BJ (cell line): ENCODE results near the gene UAP1. TPM values are rescaled to one million over a fixed set of nuclear protein-coding genes. Genes with fewer than 3 reads are reported as not detected.
A peak's percentile ranks its signal among the peaks of the same experiment; 100 is the strongest.

Source experiments
- CTCF ChIA-PET: fragments of 350-600 bp; formaldehyde crosslinking; extraction: SDS; loops from one replicate; lab custom pipeline; 2021; ENCODE audit warnings: antibody characterized with exemption, inconsistent platforms; lab: Yijun Ruan, JAX
- POLR2A ChIA-PET: fragments of 300-600 bp; sonication (Branson Sonifier 250); formaldehyde crosslinking; extraction: SDS; loops from one replicate; lab custom pipeline; 2021; ENCODE audit warnings: antibody characterized with exemption; lab: Charles Lee
- DNase-seq: peaks from one replicate; pipeline ENCODE4 v3.0.0-alpha.2; 2011; ENCODE audit warnings: low read depth
- H3K27me3 ChIP-seq: 2 replicates; pipeline ENCODE4 v1.6.0; 2011; ENCODE audit warnings: low read length; ENCODE audit not compliant: control insufficient read depth, insufficient read depth
- H3K36me3 ChIP-seq: 2 replicates; pipeline ENCODE4 v1.5.1; 2011; ENCODE audit warnings: low read length; ENCODE audit not compliant: control insufficient read depth, insufficient read depth
- H3K4me3 ChIP-seq: 2 replicates; pipeline ENCODE4 v1.5.1; 2011; ENCODE audit warnings: low read depth, mild to moderate bottlenecking, control low read depth, low read length
- polyA plus RNA-seq: library from polyadenylated mRNA; depleted of rRNA; stranded (reverse); fragments of >200 nt; gene quantifications from 2 replicates; pipeline ENCODE4 v1.2.3, GENCODE V29; 2011
- TF ChIP-seq, protein P1 (sequence below): IDR thresholded peaks from 2 replicates; pipeline ENCODE4 v1.5.1; 2011; ENCODE audit warnings: low read depth, mild to moderate bottlenecking, control low read depth, inconsistent platforms, low read length, moderate library complexity; ENCODE audit not compliant: insufficient read depth

UAP1 gene
- polyA plus RNA-seq, 1 experiment, result 33.6 TPM

GRCh38 chr1:162536511-162536910, 25.0 kb upstream of the UAP1 start:
- TF ChIP-seq, protein P1, sequence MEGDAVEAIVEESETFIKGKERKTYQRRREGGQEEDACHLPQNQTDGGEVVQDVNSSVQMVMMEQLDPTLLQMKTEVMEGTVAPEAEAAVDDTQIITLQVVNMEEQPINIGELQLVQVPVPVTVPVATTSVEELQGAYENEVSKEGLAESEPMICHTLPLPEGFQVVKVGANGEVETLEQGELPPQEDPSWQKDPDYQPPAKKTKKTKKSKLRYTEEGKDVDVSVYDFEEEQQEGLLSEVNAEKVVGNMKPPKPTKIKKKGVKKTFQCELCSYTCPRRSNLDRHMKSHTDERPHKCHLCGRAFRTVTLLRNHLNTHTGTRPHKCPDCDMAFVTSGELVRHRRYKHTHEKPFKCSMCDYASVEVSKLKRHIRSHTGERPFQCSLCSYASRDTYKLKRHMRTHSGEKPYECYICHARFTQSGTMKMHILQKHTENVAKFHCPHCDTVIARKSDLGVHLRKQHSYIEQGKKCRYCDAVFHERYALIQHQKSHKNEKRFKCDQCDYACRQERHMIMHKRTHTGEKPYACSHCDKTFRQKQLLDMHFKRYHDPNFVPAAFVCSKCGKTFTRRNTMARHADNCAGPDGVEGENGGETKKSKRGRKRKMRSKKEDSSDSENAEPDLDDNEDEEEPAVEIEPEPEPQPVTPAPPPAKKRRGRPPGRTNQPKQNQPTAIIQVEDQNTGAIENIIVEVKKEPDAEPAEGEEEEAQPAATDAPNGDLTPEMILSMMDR, result no peak
- H3K4me3 ChIP-seq, result no peak overlapping the region
- ChIA-PET POLR2A (interaction anchor here (0.6 kb wide), 1 partner anchor 25 kb away, joined by 3 read pairs; the partner anchor contains the start of gene UAP1), CTCF (interaction anchor here (1.2 kb wide), 1 partner anchor 10 kb away, joined by 4 read pairs; no protein-coding TSS in a partner anchor)
- peak; percentile 22 for DNase-seq
- no peaks in the 10 kb centered on the region for H3K36me3 ChIP-seq
- H3K27me3 ChIP-seq, result no peaks in the 10 kb centered on the region

- ChIA-PET POLR2A (no interaction called here), CTCF (interaction anchor here (0.6 kb wide), 1 partner anchor 807 kb away, joined by 4 read pairs; no protein-coding TSS in a partner anchor)
- H3K27me3 ChIP-seq, result no peaks in the 10 kb centered on the region
- TF ChIP-seq, protein P1, result no peak
- H3K4me3 ChIP-seq, result no peak overlapping the region
- no peaks in the 10 kb centered on the region for H3K36me3 ChIP-seq
- DNase-seq, result no peak
Observed at GRCh38 chr1:162537216-162537615, 24.3 kb upstream of the UAP1 start.

GRCh38 chr1:162538815-162539431, 22.6 kb upstream of the UAP1 start:
- Histone ChIP-seq H3K36me3 (no peaks in the 10 kb centered on the region), H3K4me3 (no peak overlapping the region), H3K27me3 (no peaks in the 10 kb centered on the region)
- TF ChIP-seq, protein P1, result no peak
- ChIA-PET CTCF (no interaction called here), POLR2A (no interaction called here)
- peak; percentile 91 for DNase-seq

DNA sequence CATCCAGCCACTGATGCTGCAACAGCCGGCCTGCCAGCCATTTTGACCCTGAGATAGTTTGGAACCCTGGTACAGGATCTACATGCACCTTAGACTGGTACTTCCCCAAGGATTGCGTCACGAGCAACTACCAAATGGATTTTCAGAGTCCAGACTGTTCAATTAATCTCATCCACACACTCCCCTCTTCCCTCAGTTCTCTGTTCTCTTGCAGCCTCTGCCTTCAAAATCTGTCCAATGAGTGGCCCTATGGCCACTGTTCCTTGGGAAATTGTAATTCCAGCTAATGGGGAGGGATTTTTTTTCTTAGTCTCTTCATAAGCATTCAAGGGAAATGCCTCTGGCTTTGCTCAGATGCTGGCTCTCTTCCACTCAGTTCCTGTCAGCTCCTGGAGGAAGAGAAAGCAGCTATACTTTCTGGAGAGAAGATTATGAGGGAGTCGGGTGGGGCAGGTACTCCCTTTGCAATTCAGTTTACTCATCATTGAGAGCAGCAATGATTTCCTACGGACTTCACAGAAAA, 19.8 kb upstream of the UAP1 start:
- peak; percentile 97 for DNase-seq
- H3K27me3 ChIP-seq, result no peaks in the 10 kb centered on the region
- no peaks in the 10 kb centered on the region for H3K36me3 ChIP-seq
- ChIA-PET POLR2A (no interaction called here), CTCF (interaction anchor here (1.8 kb wide), 1 partner anchor 24 kb away, joined by 5 read pairs; no protein-coding TSS in a partner anchor)
- TF ChIP-seq, protein P1, result no peak
- no peak overlapping the region for H3K4me3 ChIP-seq

DNA sequence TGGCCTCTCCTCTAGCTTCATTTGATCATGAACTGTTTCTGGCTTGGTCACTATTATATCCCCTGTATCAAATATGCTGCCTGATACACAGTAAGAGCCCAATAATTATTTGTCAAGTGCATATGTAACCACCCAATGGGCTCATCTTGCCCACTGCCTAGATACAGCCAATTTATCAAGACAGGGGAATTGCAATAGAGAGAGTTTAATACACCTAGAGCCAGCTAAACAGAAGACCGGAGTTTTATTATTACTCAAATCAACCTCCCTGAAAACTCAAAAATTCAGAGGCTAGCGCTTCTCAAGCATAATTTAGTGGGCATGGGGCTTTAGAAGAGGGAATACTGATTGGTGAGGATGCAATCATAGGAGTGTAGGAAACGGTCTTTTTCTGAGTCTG, 18.3 kb upstream of the UAP1 start:
- POLR2A ChIA-PET, result no interaction called here

More for the DNA sequence above, 18.3 kb upstream of the UAP1 start:
- Histone ChIP-seq H3K4me3 (no peak overlapping the region), H3K27me3 (no peaks in the 10 kb centered on the region), H3K36me3 (no peaks in the 10 kb centered on the region)
- CTCF ChIA-PET, result interaction anchor here (1.8 kb wide), 1 partner anchor 23 kb away, joined by 5 read pairs; no protein-coding TSS in a partner anchor
- DNase-seq, result no peak
- TF ChIP-seq, protein P1, result no peak
